Sigmoid colon (tissue), 4 donors: ENCODE data around the gene VDAC1.

ENCODE experiments used
- EP300 ChIP-seq, 4 donors: sonication (generic); formaldehyde crosslinking; IDR thresholded peaks; one replicate each; pipeline ENCODE4 v1.6.1; 2017; ENCODE audit warnings: antibody characterized with exemption in 4 of 4
- POLR2A ChIP-seq, 2 donors: fragments of 450-650 bp; IDR thresholded peaks; one replicate each; pipeline ENCODE4 v1.6.1; 2016; ENCODE audit warnings: antibody characterized with exemption in 2 of 2, mild to moderate bottlenecking in 2 of 2, moderate library complexity in 2 of 2
- POLR2AphosphoS5 ChIP-seq, 4 donors: sonication (generic); formaldehyde crosslinking; IDR thresholded peaks; one replicate each; pipeline ENCODE4 v1.6.1; 2017; ENCODE audit warnings: antibody characterized with exemption in 4 of 4
- TF ChIP-seq, protein P1 (sequence below), 4 experiments: fragments of 450-650 bp in 3 of 4; fragments of 200-600 bp in 1 of 4; IDR thresholded peaks; one replicate each; pipeline ENCODE4 v1.5.1; 2016 to 2019; ENCODE audit warnings: antibody characterized with exemption in 4 of 4, mild to moderate bottlenecking in 3 of 4, moderate library complexity in 2 of 4

DNA sequence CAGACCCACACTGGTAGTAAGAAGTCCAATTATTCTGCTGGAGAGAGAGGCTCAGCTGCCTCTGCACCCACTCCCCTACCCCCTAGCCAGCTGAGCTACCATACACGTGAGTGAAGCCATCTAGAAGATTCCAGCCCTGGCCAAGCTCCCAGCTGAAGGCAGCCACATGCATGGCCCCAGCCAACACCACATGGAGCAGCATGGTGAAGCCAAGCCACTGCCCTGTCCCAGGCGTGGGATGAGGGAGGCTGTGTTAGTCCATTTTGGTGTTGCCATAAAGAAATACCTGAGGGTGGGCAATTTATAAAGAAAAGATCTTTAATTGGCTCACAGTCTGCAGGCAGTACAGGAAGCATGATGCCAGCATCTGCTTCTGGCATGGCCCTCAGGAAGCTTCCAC lies 20.0 kb upstream of the VDAC1 start:
- TF ChIP-seq, protein P1, sequence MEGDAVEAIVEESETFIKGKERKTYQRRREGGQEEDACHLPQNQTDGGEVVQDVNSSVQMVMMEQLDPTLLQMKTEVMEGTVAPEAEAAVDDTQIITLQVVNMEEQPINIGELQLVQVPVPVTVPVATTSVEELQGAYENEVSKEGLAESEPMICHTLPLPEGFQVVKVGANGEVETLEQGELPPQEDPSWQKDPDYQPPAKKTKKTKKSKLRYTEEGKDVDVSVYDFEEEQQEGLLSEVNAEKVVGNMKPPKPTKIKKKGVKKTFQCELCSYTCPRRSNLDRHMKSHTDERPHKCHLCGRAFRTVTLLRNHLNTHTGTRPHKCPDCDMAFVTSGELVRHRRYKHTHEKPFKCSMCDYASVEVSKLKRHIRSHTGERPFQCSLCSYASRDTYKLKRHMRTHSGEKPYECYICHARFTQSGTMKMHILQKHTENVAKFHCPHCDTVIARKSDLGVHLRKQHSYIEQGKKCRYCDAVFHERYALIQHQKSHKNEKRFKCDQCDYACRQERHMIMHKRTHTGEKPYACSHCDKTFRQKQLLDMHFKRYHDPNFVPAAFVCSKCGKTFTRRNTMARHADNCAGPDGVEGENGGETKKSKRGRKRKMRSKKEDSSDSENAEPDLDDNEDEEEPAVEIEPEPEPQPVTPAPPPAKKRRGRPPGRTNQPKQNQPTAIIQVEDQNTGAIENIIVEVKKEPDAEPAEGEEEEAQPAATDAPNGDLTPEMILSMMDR (IDR thresholded peaks at IDR 0.05) = no peak
- no peak for TF ChIP-seq POLR2A (IDR thresholded peaks at IDR 0.05)
- no peak for TF ChIP-seq POLR2AphosphoS5 (IDR thresholded peaks at IDR 0.05)
- TF ChIP-seq EP300 (IDR thresholded peaks at IDR 0.05) = no peak
